A549 (cell line): ENCODE results near the gene NUP210.

Experiments used
- BHLHE40 ChIP-seq: IDR thresholded peaks from 2 replicates; pipeline ENCODE4 v1.6.1; 2012; ENCODE audit warnings: low read depth, low read length, inconsistent platforms
- EP300 ChIP-seq, 2 experiments: fragments of >200 bp; sonication (Bioruptor Twin); formaldehyde crosslinking; IDR thresholded peaks; 2 replicates in 1 of 2; 3 replicates in 1 of 2; pipeline ENCODE4 v1.6.1; 2016 to 2017
- HOXB5 ChIP-seq: fragments of 250-450 bp; sonication (Bioruptor Pico); IDR thresholded peaks from 2 replicates; pipeline ENCODE4 v1.5.0; 2020; ENCODE audit warnings: mild to moderate bottlenecking, moderate library complexity
- MYC ChIP-seq: IDR thresholded peaks from 2 replicates; pipeline ENCODE4 v1.6.1; 2012; ENCODE audit warnings: mild to moderate bottlenecking, inconsistent platforms, low read length, improper control_type of control experiment, borderline replicate concordance
- POLR2A ChIP-seq: IDR thresholded peaks from 2 replicates; pipeline ENCODE4 v1.6.1; 2012; ENCODE audit warnings: mild to moderate bottlenecking, low read length
- RAD21 ChIP-seq, 2 experiments: fragments of >200 bp in 1 of 2; sonication (Bioruptor Twin) in 1 of 2; formaldehyde crosslinking in 1 of 2; IDR thresholded peaks in 1 of 2; conservative IDR thresholded peaks in 1 of 2; 2 replicates in 1 of 2; 3 replicates in 1 of 2; pipeline ENCODE4 v1.6.1; 2012 to 2018; ENCODE audit warnings: inconsistent platforms in 1 of 2
- ZC3H11A ChIP-seq: fragments of 450-650 bp; IDR thresholded peaks from 2 replicates; pipeline ENCODE4 v1.6.1; 2014; ENCODE audit warnings: antibody characterized with exemption, mild to moderate bottlenecking
- TF ChIP-seq, protein P1 (sequence below): fragments of >200 bp; sonication (Bioruptor Twin); formaldehyde crosslinking; IDR thresholded peaks from 3 replicates; pipeline ENCODE4 v1.5.1; 2016
- TF ChIP-seq, protein P2 (sequence below): IDR thresholded peaks from 2 replicates; pipeline ENCODE4 v1.6.1; 2012
- TF ChIP-seq, protein P3 (sequence below): fragments of 450-650 bp; IDR thresholded peaks from 2 replicates; pipeline ENCODE4 v1.6.1; 2014; ENCODE audit warnings: antibody characterized with exemption

DNA sequence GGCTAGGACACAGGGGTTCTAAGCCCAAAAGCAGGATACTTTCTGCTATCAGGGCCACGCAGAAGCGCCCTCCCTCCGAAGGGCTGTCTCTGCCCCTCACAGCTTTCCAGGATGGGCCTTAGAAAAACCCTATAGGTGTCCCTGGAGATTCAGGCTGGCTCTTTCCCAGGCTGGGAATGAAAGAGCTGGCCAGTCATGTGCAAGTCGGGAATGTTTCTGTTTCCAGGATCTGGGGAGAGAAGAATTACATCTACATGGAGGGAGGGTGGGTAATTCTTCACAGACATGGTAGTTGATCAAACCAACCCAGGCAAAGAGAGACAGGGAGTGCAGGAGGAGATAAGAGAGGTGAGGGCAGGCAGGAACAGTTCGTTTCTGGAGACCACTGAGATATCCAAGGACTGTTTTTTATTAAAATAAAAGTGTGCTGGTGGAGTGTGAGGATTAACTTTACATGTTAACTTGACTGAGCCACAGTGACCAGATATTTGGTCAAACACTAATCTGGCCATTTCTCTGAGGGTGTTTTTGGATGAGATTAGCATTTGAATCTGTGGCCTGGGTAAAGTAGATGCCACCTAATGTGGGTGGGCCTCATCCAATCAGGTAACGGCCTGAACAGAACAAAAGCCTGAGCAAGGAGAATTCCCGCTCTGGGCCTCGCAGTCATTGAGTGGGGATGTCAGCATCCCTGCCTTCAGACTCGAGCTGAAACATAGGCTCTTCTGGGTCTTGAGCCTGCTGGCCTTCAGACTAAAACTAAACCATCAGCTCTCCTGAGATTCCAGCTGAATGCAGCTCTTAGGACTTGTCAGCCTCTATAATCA is 15.3 kb downstream of the NUP210 start:
- TF ChIP-seq, protein P1, sequence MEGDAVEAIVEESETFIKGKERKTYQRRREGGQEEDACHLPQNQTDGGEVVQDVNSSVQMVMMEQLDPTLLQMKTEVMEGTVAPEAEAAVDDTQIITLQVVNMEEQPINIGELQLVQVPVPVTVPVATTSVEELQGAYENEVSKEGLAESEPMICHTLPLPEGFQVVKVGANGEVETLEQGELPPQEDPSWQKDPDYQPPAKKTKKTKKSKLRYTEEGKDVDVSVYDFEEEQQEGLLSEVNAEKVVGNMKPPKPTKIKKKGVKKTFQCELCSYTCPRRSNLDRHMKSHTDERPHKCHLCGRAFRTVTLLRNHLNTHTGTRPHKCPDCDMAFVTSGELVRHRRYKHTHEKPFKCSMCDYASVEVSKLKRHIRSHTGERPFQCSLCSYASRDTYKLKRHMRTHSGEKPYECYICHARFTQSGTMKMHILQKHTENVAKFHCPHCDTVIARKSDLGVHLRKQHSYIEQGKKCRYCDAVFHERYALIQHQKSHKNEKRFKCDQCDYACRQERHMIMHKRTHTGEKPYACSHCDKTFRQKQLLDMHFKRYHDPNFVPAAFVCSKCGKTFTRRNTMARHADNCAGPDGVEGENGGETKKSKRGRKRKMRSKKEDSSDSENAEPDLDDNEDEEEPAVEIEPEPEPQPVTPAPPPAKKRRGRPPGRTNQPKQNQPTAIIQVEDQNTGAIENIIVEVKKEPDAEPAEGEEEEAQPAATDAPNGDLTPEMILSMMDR: no peak
- TF ChIP-seq, protein P2, sequence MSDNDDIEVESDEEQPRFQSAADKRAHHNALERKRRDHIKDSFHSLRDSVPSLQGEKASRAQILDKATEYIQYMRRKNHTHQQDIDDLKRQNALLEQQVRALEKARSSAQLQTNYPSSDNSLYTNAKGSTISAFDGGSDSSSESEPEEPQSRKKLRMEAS: no peak
- TF ChIP-seq MYC (no peak), BHLHE40 (no peak), EP300 (IDR thresholded peaks at IDR 0.05) (no peak), HOXB5 (CRISPR knock-in tag) (no peak), ZC3H11A (no peak), POLR2A (no peak), RAD21 (conservative IDR thresholded peaks at IDR 0.05 in 1 of 2, IDR thresholded peaks at IDR 0.05 in 1 of 2) (no peak)
- TF ChIP-seq, protein P3, sequence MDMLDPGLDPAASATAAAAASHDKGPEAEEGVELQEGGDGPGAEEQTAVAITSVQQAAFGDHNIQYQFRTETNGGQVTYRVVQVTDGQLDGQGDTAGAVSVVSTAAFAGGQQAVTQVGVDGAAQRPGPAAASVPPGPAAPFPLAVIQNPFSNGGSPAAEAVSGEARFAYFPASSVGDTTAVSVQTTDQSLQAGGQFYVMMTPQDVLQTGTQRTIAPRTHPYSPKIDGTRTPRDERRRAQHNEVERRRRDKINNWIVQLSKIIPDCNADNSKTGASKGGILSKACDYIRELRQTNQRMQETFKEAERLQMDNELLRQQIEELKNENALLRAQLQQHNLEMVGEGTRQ: no peak
